HL-60/S4 (cell line): Measurements from ENCODE around the gene LY9.

Experiments used
- in situ Hi-C: fragments of 300-500 bp; cut with MboI; formaldehyde crosslinking; loops from 2 replicates; pipeline ENCODE4 v1.14.3; 2022; ENCODE audit warnings: low sequenced_read_pairs

Gene LY9

DNA sequence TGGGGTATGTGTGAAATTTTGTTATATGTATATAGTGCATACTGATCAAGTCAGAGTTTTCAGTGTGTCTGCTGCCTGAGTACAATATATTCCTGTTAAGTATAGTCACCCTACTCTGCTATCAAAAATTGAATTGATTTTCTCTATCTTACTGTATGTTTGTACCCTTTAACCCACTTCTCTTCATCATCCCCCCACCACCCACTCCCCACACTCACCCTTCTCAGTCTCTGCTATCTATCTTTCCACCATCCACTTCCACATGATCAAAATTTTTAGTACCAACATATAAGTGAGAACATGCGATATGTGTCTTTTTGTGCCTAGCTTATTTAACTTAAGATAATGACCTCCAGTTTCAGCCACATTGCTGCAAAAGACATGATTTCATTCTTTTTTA is 4.2 kb downstream of the LY9 start:
- in situ Hi-C loops: no loop called here

DNA sequence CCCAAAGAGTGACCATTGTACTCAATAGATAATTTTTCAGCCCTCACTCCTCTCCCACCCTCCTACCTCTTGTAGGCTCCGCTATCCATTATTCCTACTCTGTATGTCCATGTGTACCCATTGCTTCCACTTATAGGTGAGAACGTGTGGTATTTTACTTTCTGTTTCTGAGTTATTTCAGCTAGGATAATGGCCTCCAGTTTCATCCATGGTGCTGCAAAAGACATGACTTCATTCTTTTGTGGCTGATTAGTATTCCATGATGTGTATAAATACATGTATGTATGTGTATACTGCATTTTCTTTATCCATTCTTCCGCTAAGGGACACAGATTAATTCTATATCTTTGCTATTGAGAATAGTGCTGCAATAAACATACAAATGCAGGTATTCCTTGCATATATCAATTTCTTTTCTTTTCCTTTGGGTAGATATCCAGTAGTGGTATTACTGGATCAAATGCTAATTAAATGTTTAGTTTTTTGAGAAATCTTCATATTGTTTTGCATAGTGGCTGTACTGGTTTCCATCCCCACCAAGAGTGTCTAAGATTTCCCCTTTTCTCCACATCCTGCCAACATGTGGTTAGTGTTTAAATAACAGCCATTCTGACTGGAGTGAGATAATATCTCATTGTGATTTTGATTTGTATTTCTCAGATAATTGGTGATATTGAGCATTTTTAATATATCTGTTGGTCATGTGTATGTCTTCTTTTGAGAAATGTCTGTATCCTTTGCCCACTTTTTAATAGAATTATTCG is 4.9 kb downstream of the LY9 start:
- in situ Hi-C loops: no loop called here

DNA sequence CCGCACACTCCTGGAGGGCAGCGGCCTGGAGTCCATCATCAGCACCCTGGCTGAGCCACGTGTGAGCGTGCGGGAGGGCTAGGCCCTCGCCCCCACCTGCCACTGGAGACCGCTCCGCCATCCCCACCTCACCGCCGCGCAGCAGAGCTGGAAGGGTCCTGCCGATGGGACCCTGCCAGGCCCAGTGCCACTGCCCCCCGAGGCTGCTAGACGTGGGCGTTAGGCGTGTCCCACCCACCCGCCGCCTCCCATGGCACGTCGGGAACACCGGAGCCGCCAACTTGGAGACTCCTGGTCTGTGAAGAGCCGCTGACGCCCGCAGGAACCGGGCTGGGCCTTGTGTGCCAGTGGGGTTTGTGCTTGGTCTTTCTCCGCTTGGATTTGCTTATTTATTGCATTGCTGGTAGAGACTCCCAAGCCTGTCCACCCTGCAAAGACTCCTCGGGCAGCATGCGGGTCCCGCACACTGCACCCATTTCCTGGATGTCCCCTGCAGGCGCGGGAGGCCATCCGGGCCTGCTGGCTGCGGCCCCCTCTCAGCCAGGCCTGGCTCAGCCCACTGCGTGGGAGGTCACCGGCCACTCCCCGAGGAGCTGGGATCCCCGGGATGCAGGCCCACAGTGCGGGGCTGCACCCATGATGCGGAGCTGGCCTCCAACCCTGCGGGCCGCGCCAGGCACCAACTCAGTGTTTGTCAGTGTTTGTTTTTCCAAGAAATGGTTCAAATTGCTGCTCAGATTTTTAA is 6.0 kb downstream of the LY9 start:
- in situ Hi-C loops: no loop called here

DNA sequence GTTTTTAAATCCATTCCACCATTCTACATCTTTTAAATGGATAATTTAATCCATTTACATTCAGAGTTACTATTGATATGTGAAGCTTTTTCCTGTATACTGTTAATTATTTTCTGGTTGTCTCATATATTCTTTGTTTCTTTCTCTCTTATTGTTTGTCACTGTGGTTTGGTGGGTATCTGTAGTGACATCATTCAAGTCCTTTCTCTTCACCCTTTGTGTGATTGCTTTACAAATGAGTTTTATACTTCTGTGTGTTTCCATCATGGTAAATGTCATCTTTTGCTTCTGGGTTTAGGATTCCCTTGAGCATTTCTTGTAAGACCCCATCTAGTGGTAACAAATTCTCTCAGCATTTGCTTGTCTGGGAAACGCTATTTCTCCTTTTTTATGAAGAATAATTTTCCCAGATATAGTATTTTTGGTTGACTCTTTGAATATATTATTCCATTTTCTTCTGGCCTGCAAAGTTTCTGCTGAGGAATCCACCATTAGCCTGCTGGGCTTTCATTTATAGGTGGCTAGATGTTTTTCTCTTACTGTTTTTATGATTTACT is 10.2 kb downstream of the LY9 start:
- in situ Hi-C loops: no loop called here

DNA sequence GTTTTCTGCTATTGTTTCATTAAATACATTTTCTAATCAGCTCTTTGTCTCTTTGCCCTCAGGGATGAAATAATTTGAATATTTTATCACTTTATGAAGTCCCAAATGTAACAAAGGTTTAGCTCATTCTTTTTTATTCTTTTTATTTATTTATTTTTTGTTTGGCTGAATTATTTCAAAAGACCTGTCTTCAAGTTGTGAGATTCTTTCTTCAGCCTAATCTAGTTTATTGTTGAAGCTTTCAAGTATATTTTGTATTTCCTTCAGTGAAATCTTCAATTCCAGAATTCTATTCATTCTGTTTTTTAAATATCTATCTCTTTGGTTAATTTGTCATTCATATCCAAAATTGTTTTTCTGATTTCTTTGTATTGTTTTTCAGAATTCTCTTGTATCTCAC is 10.8 kb downstream of the LY9 start:
- in situ Hi-C loops: no loop called here

DNA sequence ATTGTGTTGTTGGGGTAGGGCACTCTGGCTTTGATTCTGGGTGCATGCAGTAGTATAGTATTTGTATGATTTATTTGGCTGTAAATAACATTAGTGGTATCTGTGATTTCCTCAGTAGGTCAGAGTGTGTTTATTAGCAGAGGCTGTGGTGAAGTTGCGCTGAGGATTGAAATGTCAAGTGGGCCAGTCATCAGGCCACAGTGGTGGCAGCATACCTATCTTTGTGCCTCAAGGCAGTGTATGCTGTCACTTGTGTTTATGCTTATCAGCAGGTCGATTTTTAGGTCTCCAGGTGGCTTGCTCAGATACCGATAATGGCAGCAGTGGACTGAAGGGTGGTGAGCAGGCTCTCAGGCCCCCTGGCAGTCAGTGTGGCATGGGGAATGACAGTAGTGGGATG is 11.3 kb downstream of the LY9 start:
- in situ Hi-C loops: no loop called here

DNA sequence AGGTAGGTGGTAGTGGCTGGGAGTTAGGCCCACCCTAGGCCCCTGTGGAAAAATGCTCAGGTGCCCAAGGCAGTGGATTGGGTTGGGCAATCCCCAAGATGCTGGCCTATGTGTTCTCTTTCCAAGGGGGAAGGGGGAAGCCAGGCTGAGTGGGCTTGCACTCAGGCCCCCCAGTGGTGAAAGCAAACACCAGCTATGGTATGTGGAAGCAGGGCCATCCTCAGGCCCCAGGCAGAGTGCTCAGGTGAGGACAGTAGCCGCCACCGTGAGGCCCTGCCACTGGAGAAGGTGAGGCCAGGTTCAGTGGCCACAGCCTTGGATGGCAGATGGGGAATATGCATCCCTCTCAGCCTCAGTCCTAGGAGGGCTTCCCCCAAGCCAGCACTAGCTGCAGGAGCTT is 11.8 kb downstream of the LY9 start:
- in situ Hi-C loops: no loop called here

DNA sequence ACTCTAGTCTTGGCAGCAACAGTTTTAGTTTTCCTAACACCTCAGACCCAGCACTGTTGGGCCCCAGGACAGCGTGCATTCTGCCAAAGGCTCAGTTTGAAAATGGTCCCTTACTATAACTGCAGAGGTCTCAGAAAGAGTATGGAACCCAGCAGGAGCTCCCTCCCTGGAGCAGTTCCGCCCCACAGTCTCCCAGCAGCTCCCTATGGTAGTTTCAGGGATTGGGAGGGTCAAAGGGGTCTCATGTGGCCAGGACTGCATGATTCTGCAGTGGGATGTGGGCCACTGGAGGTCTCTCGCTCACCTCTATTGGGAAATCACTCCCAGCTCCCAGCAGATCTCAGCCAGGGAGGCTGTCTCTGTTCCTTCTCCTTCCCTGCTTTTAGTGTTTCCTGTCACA is 12.3 kb downstream of the LY9 start:
- in situ Hi-C loops: no loop called here

DNA sequence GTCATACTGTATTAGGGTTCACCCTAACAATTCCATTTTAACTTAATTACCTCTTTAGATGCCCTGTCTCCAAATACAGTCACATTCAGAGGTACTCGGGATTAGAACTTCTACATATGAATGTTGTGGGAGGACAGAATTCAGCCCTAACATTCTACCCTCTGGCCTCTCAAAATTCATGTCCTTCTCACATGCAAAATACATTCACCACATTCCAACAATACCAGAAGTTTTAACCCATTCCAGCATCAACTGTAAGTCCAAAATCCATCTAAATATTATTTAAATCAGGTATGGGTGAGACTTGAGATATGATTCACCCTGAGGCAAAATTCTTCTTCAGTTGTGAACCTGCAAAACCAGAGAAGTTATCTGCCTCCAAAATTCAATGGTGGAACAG is 14.5 kb downstream of the LY9 start:
- in situ Hi-C loops: no loop called here

DNA sequence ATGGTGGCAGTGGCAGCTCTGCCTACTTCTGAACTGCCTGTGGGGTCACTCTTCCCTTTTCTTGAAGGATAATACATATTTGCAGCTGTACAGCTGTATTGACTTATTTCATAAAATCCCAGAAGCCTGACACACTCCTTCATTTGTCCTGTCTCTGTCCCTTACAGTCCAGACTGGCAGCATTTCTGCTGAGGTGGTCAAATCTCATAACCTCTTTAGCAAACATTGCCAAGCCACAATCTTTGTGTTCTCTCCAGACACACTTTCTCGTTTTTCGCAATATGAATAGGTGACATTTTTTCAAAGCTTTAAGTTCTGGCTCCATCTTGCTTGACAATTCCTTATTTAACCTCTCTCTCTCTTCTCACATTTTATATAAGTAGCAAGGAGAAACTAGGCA is 15.2 kb downstream of the LY9 start:
- in situ Hi-C loops: no loop called here

DNA sequence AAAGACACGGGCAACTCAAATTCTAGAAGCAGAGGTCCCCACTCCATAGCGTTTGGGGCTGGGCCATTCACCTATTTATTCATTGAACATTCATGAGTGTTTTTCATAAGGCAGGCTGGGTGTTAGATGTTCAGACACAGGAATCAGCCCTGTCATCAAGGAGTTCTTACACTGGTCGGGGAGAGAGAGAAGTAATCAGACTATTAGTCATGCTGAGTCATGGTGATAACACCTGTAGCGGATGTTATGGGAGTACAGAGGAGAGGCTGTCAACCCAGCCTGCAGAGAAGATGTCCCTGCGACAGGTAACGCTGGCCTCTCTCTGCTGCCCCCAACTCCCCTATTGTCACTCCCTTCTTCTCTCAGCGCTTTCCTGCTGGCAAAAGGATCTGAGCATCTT is 17.2 kb downstream of the LY9 start:
- in situ Hi-C loops: no loop called here

DNA sequence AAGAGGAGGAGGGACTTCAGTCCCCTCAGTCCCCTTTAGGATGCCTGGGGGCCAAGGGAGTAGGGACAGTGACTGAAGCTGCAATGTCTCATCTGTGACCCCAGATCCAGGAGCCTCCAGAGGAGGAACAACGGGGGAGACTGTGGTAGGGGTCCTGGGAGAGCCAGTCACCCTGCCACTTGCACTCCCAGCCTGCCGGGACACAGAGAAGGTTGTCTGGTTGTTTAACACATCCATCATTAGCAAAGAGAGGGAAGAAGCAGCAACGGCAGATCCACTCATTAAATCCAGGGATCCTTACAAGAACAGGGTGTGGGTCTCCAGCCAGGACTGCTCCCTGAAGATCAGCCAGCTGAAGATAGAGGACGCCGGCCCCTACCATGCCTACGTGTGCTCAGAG is 18.3 kb downstream of the LY9 start:
- in situ Hi-C loops: no loop called here

DNA sequence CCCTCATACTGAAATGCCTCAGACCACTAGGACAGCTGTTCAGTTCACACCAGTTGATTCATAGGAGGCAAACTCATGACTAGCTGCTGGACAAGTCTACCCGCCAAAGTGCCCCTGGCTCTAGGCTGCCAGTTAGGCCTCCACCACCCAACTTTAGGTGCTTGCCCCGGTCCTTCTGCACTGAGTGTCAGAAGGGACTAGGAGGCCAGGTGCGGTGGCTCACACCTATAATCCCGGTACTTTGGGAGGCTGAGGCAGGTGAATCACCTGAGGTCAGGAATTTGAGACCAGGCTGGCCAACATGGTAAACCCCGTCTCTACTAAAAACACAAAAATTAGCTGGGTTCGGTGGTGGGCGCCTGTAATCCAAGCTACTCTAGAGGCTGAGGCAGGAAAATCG is 18.9 kb downstream of the LY9 start:
- in situ Hi-C loops: no loop called here

DNA sequence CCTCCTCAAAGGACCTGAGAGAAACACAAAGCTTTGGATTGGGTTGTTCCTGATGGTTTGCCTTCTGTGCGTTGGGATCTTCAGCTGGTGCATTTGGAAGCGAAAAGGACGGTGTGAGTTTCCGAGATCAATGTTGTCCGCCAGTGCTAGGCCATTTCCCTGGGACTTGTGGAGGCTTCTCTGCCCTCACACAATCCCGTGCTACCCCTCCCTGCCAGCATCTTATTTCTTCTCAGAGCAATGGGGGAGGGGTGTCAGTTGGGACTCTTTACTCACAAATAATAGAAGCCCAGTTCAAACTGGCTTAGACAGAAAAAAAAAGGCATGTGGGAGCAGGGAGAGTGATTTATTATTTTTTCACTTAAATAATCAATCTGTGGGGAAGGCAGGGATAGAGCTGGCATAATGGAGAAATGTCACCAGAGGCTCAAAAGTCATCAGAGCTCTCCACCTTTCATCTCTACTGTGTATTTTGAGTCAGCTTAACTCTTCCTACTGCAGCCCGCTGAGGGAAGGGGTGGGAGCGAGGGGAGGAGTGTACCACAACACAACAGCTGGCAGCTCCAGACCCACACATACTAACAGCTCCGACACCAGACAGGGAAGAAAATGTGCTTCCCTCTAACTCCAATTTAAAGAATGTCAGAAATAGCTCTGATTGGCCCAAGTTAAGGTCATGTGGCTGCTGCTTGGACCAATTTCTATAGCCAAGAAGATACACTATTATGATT is 22.4 kb downstream of the LY9 start:
- in situ Hi-C loops: no loop called here

DNA sequence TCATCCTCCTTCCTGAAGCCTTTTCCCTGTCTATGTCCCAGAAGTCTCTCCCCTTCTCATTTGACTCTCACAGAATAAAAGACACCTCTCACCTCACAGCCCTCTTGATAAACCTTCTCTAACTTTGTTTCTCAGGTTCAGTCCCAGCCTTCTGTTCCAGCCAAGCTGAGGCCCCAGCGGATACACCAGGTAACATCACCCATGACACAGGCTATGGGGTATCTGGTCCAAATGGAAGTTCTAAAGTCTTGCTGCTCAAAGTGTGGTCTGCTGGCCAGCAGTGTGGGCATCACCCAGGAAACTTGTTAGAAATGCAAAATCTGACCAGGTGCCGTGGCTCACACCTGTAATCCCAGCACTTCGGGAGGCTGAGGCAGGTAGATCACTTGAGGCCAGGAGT is 23.2 kb downstream of the LY9 start:
- in situ Hi-C loops: no loop called here

DNA sequence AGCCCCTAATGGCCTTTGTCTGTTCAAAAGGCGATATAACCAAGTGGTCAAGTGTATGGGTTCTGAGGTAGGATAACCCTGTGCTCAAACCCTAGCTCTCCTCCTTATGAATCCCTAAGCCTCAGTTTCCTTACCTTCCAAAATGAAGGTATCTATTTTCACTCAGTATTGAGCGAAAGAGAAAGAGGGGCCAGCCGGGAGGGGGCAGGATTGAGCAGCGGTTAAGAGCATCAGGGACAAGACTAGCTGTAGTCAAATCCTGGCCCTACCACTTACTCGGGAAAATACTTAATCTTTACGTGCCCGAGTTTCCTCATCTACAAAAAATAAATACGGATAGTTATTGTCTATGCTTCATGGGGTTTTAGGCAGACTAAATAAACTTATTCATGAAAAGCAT is 25.7 kb downstream of the LY9 start:
- in situ Hi-C loops: no loop called here

DNA sequence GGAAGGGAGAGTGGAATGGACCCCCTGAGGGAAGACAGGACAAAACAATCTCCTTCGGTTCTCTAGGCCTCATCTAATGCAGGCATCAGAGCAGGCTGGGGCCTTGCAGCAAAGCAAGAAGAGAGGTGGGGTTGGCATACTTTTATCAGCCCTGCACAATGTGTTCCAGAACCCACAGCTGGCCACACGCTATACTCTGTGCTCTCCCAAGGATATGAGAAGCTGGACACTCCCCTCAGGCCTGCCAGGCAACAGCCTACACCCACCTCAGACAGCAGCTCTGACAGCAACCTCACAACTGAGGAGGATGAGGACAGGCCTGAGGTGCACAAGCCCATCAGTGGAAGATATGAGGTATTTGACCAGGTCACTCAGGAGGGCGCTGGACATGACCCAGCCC is 27.3 kb downstream of the LY9 start:
- in situ Hi-C loops: no loop called here

DNA sequence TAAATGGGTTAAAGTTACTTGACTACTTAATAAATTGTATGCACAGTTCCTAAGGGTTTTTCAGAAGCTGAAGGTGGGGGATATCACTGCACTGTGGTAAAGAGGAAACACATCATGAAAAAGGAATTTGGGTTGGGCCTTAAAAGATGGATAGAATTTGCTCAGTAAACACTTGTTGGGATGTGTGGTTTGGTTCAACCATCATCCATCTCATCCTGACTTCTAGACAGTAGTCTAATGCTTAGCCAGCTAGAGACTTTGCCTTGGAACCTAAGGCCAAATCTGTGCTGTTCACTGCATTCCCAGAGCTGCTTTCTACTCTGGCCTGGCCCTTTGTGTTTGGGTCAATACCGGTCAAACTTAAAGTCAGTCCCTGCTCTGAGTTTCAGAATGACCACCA is 30.6 kb downstream of the LY9 start:
- in situ Hi-C loops: no loop called here

DNA sequence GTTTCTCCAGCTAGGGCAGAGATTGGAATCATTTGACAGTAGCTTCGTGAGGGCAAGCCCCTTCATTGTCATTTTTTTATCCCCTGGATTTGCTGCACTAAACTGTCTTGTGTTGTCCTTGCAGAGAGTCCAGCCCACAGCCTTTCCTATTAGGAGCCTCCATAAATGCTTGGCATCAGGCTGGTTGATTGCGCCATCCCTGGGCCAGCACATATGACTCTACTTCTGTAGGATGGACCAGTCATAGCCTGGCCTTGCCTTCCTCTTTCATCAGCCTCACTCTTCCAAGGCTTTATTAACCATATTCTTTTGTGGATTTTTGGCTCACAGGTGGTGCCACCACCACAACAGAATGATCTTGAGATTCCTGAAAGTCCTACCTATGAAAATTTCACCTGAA is 31.4 kb downstream of the LY9 start:
- in situ Hi-C loops: no loop called here

DNA sequence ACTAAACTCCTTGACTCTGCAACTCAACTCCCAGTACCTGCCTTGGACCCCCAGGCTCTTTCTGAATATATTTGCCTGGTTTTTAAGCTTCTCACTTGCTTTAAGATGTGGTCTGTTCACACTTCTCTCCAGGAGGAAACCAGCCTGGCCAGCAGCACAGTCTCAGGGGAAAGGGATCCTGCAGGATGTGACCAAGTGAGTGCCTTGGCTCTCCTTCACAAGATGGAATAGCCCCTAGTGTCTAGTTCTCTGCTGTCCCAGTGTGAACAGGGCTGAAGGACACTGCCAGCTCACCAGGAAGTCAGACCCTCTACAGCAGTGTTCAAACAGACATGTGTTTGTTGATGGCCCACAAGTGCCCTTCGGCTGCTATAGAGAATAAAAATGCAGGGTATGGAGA is 33.8 kb downstream of the LY9 start:
- in situ Hi-C loops: loop anchor here (5.0 kb wide), 1 partner anchor 123 kb away; the partner anchor contains the start of gene ITLN2

DNA sequence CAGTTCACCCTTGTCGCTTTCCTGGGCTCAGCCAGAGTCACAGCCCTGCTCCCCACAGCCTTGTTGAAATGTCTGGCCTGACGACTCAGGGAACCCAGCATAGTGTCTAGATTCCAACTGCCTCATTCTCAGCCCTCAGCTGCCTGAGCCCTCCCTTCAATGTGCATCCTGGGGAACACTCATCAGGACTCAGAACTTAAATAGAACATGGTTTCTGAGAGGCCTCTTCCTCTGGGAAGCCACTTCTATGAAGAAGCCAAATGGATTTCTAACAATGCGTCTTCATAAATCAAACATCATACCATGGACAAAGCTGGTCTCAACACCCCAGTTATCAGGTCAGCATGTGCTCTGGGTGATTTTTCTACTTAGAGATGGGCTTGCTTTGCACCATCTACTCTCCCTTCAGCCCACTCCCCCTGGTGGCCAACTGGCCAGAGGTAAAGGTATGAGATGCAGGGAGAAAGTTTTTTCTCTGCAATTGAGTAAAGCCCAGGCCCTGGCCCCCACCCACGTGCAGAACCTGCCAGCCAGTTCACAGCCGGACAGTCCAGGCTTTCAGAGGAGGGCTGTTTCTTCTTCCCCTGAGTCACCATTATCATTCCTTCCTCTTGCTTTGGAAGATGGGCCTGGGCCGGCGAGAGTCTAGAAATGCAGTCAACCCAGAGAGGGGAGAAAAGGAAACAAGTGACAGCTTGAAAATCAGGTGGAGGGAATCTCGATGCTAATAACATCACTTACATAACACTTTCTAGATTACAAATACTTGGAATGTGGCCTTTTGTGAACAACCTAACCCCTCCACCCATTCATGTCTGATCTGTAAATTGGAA is 34.6 kb downstream of the LY9 start:
- in situ Hi-C loops: loop anchor here (5.0 kb wide), 1 partner anchor 122 kb away; the partner anchor contains the start of gene ITLN2
